ENCODE data around the gene GNG12. TPM values are rescaled to one million over a fixed set of nuclear protein-coding genes. Genes with fewer than 3 reads are reported as not detected.
"Not testable (repeated sequence)": the region's sequence is repeated elsewhere in the genome, so short reads cannot be mapped to it uniquely, and the experiment has no call there.

The GNG12 gene
- total and polyA plus RNA-seq, 12 donors = 15.3 to 121 (median 84.7) TPM

GRCh38 chr1:67666636-67667035 lies 166.6 kb downstream of the GNG12 start:
- intact Hi-C loops (cut with DNase I) = no loop called here
- H3K36me3 ChIP-seq (replicated peaks in 1 of 2) = no peaks in the 10 kb centered on the region
- H3K27me3 ChIP-seq = no peaks in the 10 kb centered on the region
- H3K9me3 ChIP-seq (replicated peaks in 1 of 3) = no peaks in the 10 kb centered on the region
- no peak overlapping the region for H3K27ac ChIP-seq
- WGBS, 4 donors = 84 to 92% (median 88%) methylated on average over 5 of the region's 5 CpGs
- no peaks in the 10 kb centered on the region for H3K4me1 ChIP-seq (replicated peaks in 1 of 2)
- H3K4me3 ChIP-seq = no peak overlapping the region
- DNase-seq = no peak
- TF ChIP-seq POLR2A (IDR thresholded peaks at IDR 0.05) = no peak
- TF ChIP-seq CTCF (IDR thresholded peaks at IDR 0.05) = no peak

GRCh38 chr1:67665307-67665706 lies 168.0 kb downstream of the GNG12 start:
- H3K4me1 ChIP-seq (replicated peaks in 1 of 2); H3K9me3 ChIP-seq (replicated peaks in 1 of 3); intact Hi-C loops (cut with DNase I); DNase-seq; H3K27ac ChIP-seq; H3K36me3 ChIP-seq (replicated peaks in 1 of 2); H3K27me3 ChIP-seq; H3K4me3 ChIP-seq: not testable (repeated sequence)

GRCh38 chr1:67664048-67664447 lies 169.2 kb downstream of the GNG12 start:
- H3K9me3 ChIP-seq (replicated peaks in 1 of 3) = no peaks in the 10 kb centered on the region

GRCh38 chr1:67662884-67663283 lies 170.4 kb downstream of the GNG12 start:
- intact Hi-C loops (cut with DNase I) = no loop called here
- no peak for TF ChIP-seq CTCF (IDR thresholded peaks at IDR 0.05)
- no peak for TF ChIP-seq POLR2A (IDR thresholded peaks at IDR 0.05)
- no peaks in the 10 kb centered on the region for H3K9me3 ChIP-seq (replicated peaks in 1 of 3)
- H3K27ac ChIP-seq = no peak overlapping the region
- H3K4me3 ChIP-seq = no peak overlapping the region
- WGBS, 4 donors = 66 to 80% (median 73%) methylated on average over 6 of the region's 6 CpGs
- H3K27me3 ChIP-seq = no peaks in the 10 kb centered on the region
- H3K36me3 ChIP-seq (replicated peaks in 1 of 2) = no peaks in the 10 kb centered on the region
- DNase-seq = no peak
- H3K4me1 ChIP-seq (replicated peaks in 1 of 2) = no peaks in the 10 kb centered on the region

More at GRCh38 chr1:67664048-67664447, 169.2 kb downstream of the GNG12 start:
- whole genome bisulfite sequencing, 4 donors = 52 to 64% (median 63%) methylated on average over 1 of the region's 1 CpG
- intact Hi-C loops (cut with DNase I) = no loop called here
- TF ChIP-seq CTCF (IDR thresholded peaks at IDR 0.05) (no peak), POLR2A (IDR thresholded peaks at IDR 0.05) (no peak)
- no peaks in the 10 kb centered on the region for H3K4me1 ChIP-seq (replicated peaks in 1 of 2)
- DNase-seq = no peak
- H3K36me3 ChIP-seq (replicated peaks in 1 of 2) = no peaks in the 10 kb centered on the region
- no peak overlapping the region for H3K4me3 ChIP-seq
- no peaks in the 10 kb centered on the region for H3K27me3 ChIP-seq
- no peak overlapping the region for H3K27ac ChIP-seq

GRCh38 chr1:67659229-67659628 lies 174.0 kb downstream of the GNG12 start:
- no peaks in the 10 kb centered on the region for H3K4me1 ChIP-seq (replicated peaks in 1 of 2)
- intact Hi-C loops (cut with DNase I) = no loop called here
- H3K9me3 ChIP-seq (replicated peaks in 1 of 3) = no peaks in the 10 kb centered on the region
- H3K27ac ChIP-seq = no peak overlapping the region
- 88 to 94% (median 91%) methylated on average over 2 of the region's 2 CpGs for WGBS, 4 donors
- H3K27me3 ChIP-seq = no peaks in the 10 kb centered on the region
- DNase-seq = no peak
- no peak overlapping the region for H3K4me3 ChIP-seq
- H3K36me3 ChIP-seq (replicated peaks in 1 of 2) = no peaks in the 10 kb centered on the region
- TF ChIP-seq CTCF (IDR thresholded peaks at IDR 0.05) (no peak), POLR2A (IDR thresholded peaks at IDR 0.05) (no peak)

GRCh38 chr1:67657152-67657551 lies 176.1 kb downstream of the GNG12 start:
- intact Hi-C loops (cut with DNase I); H3K9me3 ChIP-seq (replicated peaks in 1 of 3); H3K27ac ChIP-seq; H3K4me1 ChIP-seq (replicated peaks in 1 of 2); DNase-seq; H3K36me3 ChIP-seq (replicated peaks in 1 of 2); H3K4me3 ChIP-seq; H3K27me3 ChIP-seq: not testable (repeated sequence)
- 72 to 85% (median 79%) methylated on average over 1 of the region's 1 CpG for WGBS, 4 donors

All from adrenal gland (tissue), 12 donors.